WTC11 (cell line): Measurements from ENCODE around the gene POLR2L.

Experiments
- TF ChIP-seq, protein P1 (sequence below): fragments of 200-600 bp; IDR thresholded peaks from 2 replicates; pipeline ENCODE4 v1.8.0; 2022; ENCODE audit warnings: antibody characterized with exemption
- TF ChIP-seq, protein P2 (sequence below): sonication (generic); formaldehyde crosslinking; IDR thresholded peaks from 2 replicates; pipeline ENCODE4 v1.8.1; 2022; ENCODE audit warnings: low read depth, mild to moderate bottlenecking, moderate library complexity, missing genetic modification reagents, borderline replicate concordance
- TF ChIP-seq, protein P3 (sequence below): sonication (generic); formaldehyde crosslinking; IDR thresholded peaks from 2 replicates; pipeline ENCODE4 v1.8.1; 2022; ENCODE audit warnings: missing genetic modification reagents, borderline replicate concordance
- TF ChIP-seq, protein P4 (sequence below): sonication (generic); formaldehyde crosslinking; IDR thresholded peaks from 2 replicates; pipeline ENCODE4 v1.8.0; 2022; ENCODE audit warnings: mild to moderate bottlenecking, missing genetic modification reagents
- TF ChIP-seq, protein P5 (sequence below): sonication (generic); formaldehyde crosslinking; conservative IDR thresholded peaks from 2 replicates; pipeline ENCODE4 v1.8.1; 2022; ENCODE audit warnings: mild to moderate bottlenecking, missing genetic modification reagents

DNA sequence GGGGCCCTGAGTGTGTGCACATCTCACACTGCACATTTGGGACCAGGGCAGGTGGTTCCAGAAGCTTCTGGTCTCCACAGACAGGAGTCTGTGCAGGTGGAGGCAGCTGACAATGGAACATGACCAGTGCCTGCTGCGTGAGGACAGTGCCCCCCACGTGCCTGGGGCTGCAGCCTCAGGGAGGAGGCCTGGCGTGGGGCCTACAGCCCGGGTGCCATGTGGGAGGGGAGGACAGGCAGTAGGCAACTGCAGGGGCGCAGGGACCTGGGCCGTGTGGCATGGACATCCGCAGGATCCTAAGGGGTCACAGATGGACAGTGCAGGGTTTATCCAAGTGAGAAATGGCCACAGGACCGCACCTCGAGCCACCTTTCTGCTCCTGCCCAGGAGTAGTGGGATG is 29.1 kb upstream of the POLR2L start:
- TF ChIP-seq, protein P1, sequence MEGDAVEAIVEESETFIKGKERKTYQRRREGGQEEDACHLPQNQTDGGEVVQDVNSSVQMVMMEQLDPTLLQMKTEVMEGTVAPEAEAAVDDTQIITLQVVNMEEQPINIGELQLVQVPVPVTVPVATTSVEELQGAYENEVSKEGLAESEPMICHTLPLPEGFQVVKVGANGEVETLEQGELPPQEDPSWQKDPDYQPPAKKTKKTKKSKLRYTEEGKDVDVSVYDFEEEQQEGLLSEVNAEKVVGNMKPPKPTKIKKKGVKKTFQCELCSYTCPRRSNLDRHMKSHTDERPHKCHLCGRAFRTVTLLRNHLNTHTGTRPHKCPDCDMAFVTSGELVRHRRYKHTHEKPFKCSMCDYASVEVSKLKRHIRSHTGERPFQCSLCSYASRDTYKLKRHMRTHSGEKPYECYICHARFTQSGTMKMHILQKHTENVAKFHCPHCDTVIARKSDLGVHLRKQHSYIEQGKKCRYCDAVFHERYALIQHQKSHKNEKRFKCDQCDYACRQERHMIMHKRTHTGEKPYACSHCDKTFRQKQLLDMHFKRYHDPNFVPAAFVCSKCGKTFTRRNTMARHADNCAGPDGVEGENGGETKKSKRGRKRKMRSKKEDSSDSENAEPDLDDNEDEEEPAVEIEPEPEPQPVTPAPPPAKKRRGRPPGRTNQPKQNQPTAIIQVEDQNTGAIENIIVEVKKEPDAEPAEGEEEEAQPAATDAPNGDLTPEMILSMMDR: no peak
- TF ChIP-seq, protein P2, sequence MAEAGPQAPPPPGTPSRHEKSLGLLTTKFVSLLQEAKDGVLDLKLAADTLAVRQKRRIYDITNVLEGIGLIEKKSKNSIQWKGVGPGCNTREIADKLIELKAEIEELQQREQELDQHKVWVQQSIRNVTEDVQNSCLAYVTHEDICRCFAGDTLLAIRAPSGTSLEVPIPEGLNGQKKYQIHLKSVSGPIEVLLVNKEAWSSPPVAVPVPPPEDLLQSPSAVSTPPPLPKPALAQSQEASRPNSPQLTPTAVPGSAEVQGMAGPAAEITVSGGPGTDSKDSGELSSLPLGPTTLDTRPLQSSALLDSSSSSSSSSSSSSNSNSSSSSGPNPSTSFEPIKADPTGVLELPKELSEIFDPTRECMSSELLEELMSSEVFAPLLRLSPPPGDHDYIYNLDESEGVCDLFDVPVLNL (CRISPR knock-in tag): no peak
- TF ChIP-seq, protein P3, sequence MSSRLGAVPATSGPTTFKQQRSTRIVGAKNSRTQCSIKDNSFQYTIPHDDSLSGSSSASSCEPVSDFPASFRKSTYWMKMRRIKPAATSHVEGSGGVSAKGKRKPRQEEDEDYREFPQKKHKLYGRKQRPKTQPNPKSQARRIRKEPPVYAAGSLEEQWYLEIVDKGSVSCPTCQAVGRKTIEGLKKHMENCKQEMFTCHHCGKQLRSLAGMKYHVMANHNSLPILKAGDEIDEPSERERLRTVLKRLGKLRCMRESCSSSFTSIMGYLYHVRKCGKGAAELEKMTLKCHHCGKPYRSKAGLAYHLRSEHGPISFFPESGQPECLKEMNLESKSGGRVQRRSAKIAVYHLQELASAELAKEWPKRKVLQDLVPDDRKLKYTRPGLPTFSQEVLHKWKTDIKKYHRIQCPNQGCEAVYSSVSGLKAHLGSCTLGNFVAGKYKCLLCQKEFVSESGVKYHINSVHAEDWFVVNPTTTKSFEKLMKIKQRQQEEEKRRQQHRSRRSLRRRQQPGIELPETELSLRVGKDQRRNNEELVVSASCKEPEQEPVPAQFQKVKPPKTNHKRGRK (CRISPR knock-in tag): no peak
- TF ChIP-seq, protein P4, sequence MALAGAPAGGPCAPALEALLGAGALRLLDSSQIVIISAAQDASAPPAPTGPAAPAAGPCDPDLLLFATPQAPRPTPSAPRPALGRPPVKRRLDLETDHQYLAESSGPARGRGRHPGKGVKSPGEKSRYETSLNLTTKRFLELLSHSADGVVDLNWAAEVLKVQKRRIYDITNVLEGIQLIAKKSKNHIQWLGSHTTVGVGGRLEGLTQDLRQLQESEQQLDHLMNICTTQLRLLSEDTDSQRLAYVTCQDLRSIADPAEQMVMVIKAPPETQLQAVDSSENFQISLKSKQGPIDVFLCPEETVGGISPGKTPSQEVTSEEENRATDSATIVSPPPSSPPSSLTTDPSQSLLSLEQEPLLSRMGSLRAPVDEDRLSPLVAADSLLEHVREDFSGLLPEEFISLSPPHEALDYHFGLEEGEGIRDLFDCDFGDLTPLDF (CRISPR knock-in tag): no peak
- TF ChIP-seq, protein P5, sequence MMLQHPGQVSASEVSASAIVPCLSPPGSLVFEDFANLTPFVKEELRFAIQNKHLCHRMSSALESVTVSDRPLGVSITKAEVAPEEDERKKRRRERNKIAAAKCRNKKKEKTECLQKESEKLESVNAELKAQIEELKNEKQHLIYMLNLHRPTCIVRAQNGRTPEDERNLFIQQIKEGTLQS (CRISPR knock-in tag): no peak
